ENCODE measurements around the gene PCNX2.

- TF ChIP-seq RARB (CRISPR knock-in tag; IDR thresholded peaks at IDR 0.05) = no peak
- TF ChIP-seq, protein P1, sequence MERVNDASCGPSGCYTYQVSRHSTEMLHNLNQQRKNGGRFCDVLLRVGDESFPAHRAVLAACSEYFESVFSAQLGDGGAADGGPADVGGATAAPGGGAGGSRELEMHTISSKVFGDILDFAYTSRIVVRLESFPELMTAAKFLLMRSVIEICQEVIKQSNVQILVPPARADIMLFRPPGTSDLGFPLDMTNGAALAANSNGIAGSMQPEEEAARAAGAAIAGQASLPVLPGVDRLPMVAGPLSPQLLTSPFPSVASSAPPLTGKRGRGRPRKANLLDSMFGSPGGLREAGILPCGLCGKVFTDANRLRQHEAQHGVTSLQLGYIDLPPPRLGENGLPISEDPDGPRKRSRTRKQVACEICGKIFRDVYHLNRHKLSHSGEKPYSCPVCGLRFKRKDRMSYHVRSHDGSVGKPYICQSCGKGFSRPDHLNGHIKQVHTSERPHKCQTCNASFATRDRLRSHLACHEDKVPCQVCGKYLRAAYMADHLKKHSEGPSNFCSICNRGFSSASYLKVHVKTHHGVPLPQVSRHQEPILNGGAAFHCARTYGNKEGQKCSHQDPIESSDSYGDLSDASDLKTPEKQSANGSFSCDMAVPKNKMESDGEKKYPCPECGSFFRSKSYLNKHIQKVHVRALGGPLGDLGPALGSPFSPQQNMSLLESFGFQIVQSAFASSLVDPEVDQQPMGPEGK (CRISPR knock-in tag; IDR thresholded peaks at IDR 0.05; ENCODE audit: borderline replicate concordance) = no peak
- no peak for TF ChIP-seq ZFP3 (CRISPR knock-in tag; IDR thresholded peaks at IDR 0.05)
- TF ChIP-seq BACH2 (CRISPR knock-in tag; IDR thresholded peaks at IDR 0.05; ENCODE audit: borderline replicate concordance) = no peak
- no peak for TF ChIP-seq ESRRG (CRISPR knock-in tag; IDR thresholded peaks at IDR 0.05)
- TF ChIP-seq, protein P2, sequence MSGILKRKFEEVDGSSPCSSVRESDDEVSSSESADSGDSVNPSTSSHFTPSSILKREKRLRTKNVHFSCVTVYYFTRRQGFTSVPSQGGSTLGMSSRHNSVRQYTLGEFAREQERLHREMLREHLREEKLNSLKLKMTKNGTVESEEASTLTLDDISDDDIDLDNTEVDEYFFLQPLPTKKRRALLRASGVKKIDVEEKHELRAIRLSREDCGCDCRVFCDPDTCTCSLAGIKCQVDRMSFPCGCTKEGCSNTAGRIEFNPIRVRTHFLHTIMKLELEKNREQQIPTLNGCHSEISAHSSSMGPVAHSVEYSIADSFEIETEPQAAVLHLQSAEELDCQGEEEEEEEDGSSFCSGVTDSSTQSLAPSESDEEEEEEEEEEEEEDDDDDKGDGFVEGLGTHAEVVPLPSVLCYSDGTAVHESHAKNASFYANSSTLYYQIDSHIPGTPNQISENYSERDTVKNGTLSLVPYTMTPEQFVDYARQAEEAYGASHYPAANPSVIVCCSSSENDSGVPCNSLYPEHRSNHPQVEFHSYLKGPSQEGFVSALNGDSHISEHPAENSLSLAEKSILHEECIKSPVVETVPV (CRISPR knock-in tag; IDR thresholded peaks at IDR 0.05) = no peak
- TF ChIP-seq, protein P3, sequence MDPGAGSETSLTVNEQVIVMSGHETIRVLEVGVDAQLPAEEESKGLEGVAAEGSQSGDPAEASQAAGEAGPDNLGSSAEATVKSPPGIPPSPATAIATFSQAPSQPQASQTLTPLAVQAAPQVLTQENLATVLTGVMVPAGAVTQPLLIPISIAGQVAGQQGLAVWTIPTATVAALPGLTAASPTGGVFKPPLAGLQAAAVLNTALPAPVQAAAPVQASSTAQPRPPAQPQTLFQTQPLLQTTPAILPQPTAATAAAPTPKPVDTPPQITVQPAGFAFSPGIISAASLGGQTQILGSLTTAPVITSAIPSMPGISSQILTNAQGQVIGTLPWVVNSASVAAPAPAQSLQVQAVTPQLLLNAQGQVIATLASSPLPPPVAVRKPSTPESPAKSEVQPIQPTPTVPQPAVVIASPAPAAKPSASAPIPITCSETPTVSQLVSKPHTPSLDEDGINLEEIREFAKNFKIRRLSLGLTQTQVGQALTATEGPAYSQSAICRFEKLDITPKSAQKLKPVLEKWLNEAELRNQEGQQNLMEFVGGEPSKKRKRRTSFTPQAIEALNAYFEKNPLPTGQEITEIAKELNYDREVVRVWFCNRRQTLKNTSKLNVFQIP (CRISPR knock-in tag; IDR thresholded peaks at IDR 0.05; ENCODE audit: borderline replicate concordance, low read depth) = no peak
- TF ChIP-seq ARNTL (CRISPR knock-in tag; IDR thresholded peaks at IDR 0.05; ENCODE audit: borderline replicate concordance, low read depth) = no peak
- TF ChIP-seq CSDC2 (CRISPR knock-in tag; IDR thresholded peaks at IDR 0.05) = no peak
- no peak for TF ChIP-seq ZNF565 (CRISPR knock-in tag; conservative IDR thresholded peaks at IDR 0.05; ENCODE audit: low read depth)
- TF ChIP-seq TOX (CRISPR knock-in tag; IDR thresholded peaks at IDR 0.05; ENCODE audit: borderline replicate concordance) = no peak
- TF ChIP-seq ZNF70 (CRISPR knock-in tag; IDR thresholded peaks at IDR 0.05) = no peak
- TF ChIP-seq GLIS3 (CRISPR knock-in tag; IDR thresholded peaks at IDR 0.05) = no peak
Observed at GRCh38 chr1:233127157-233127556, 168.4 kb downstream of the PCNX2 start.
